Sigmoid colon (tissue), 7 donors: ENCODE results near the gene ZNF576. TPM values are rescaled to one million over a fixed set of nuclear protein-coding genes. Genes with fewer than 3 reads are reported as not detected.

ENCODE experiments used
- DNase-seq: peaks from one replicate; pipeline ENCODE4 v3.0.0-alpha.2; 2019
- H3K27ac ChIP-seq, 4 donors: fragments of 200-600 bp; sonication (generic); one replicate each; pipeline ENCODE4 v1.5.1; 2016 to 2019; ENCODE audit warnings: mild to moderate bottlenecking in 1 of 4
- H3K27me3 ChIP-seq, 3 donors: fragments of 200-600 bp; sonication (generic); one replicate each; pipeline ENCODE4 v1.5.1; 2019; ENCODE audit warnings: mild to moderate bottlenecking in 1 of 3
- H3K36me3 ChIP-seq, 4 donors: fragments of 200-600 bp; sonication (generic); one replicate each; pipeline ENCODE4 v1.5.1; 2016 to 2019
- H3K4me1 ChIP-seq, 4 donors: fragments of 200-600 bp; sonication (generic); one replicate each; pipeline ENCODE4 v1.5.1; 2017 to 2019
- H3K4me3 ChIP-seq, 4 donors: fragments of 200-600 bp; sonication (generic); one replicate each; pipeline ENCODE4 v1.5.1; 2017 to 2019; ENCODE audit warnings: mild to moderate bottlenecking in 2 of 4, moderate library complexity in 1 of 4
- H3K9me3 ChIP-seq, 4 donors: fragments of 200-600 bp in 3 of 4; sonication (generic) in 3 of 4; one replicate each; pipeline versions ENCODE4 v1.5.1 to v1.6.1; 2013 to 2019
- CTCF ChIP-seq, 4 experiments: fragments of 450-650 bp in 3 of 4; fragments of 200-600 bp in 1 of 4; IDR thresholded peaks; one replicate each; pipeline ENCODE4 v1.5.1; 2016 to 2019; ENCODE audit warnings: antibody characterized with exemption in 4 of 4, mild to moderate bottlenecking in 3 of 4, moderate library complexity in 2 of 4
- EP300 ChIP-seq, 4 donors: sonication (generic); formaldehyde crosslinking; IDR thresholded peaks; one replicate each; pipeline ENCODE4 v1.6.1; 2017; ENCODE audit warnings: antibody characterized with exemption in 4 of 4
- POLR2A ChIP-seq, 2 donors: fragments of 450-650 bp; IDR thresholded peaks; one replicate each; pipeline ENCODE4 v1.6.1; 2016; ENCODE audit warnings: antibody characterized with exemption in 2 of 2, mild to moderate bottlenecking in 2 of 2, moderate library complexity in 2 of 2
- POLR2AphosphoS5 ChIP-seq, 4 donors: sonication (generic); formaldehyde crosslinking; IDR thresholded peaks; one replicate each; pipeline ENCODE4 v1.6.1; 2017; ENCODE audit warnings: antibody characterized with exemption in 4 of 4
- WGBS, 2 donors: extraction: QIAGEN DNeasy Blood & Tissue Kit; methylation state at CpG; one replicate each; pipeline ENCODE4 v1.1.7; 2013; 5-methylcytosine and 5-hydroxymethylcytosine counted together
- intact Hi-C: fragments of 100-400 bp; cut with DNase I; formaldehyde crosslinking; loops from one replicate; pipeline ENCODE4 v1.15.1; 2023
- polyA plus RNA-seq, 3 donors: library from polyadenylated mRNA; stranded (reverse); fragments of 200-250 nt; gene quantifications; one replicate each; pipeline ENCODE4 v1.2.3, GENCODE V29; 2013
- total RNA-seq, 4 donors: library from RNA; depleted of rRNA; stranded (reverse); fragments of >200 nt; gene quantifications; one replicate each; pipeline ENCODE4 v1.1.0, GENCODE V29; 2016
- donor health status: healthy with polysubstance abuse.
- donor health status: Bipolar disorder and iron deficiency.
- donor health status: healthy.

ZNF576 gene
- total and polyA plus RNA-seq, 7 donors = 12.1 to 23.3 (median 16.1) TPM

GRCh38 chr19:43563816-43564457 is 32.5 kb upstream of the ZNF576 start:
- 89 to 92% methylated on average over 10 of the region's 10 CpGs for WGBS, 2 donors
- Histone ChIP-seq H3K9me3 (no peaks in the 10 kb centered on the region), H3K4me3 (no peak overlapping the region), H3K27me3 (no peaks in the 10 kb centered on the region), H3K27ac (peak overlapping the region in 3 of 4 donors; percentile 56 to 79 (median 74)), H3K4me1 (peaks cover 0 to 41% (median 21%) of the 10 kb centered on the region in 4 donors), H3K36me3 (peaks cover 0 to 22% (median 6%) of the 10 kb centered on the region in 4 donors)
- intact Hi-C loops = no loop called here
- TF ChIP-seq POLR2A (IDR thresholded peaks at IDR 0.05) (no peak), CTCF (IDR thresholded peaks at IDR 0.05) (no peak), POLR2AphosphoS5 (IDR thresholded peaks at IDR 0.05) (no peak), EP300 (IDR thresholded peaks at IDR 0.05) (no peak)
- no peak for DNase-seq

- intact Hi-C loops = no loop called here
- Histone ChIP-seq H3K4me3 (no peak overlapping the region), H3K4me1 (peaks cover 0 to 41% (median 21%) of the 10 kb centered on the region in 4 donors), H3K36me3 (peaks cover 0 to 18% (median 4%) of the 10 kb centered on the region in 4 donors), H3K27me3 (no peaks in the 10 kb centered on the region), H3K27ac (peak overlapping the region in 1 of 4 donors; percentile 18), H3K9me3 (no peaks in the 10 kb centered on the region)
- 60 to 83% methylated on average over 9 of the region's 9 CpGs for WGBS, 2 donors
- TF ChIP-seq POLR2AphosphoS5 (IDR thresholded peaks at IDR 0.05) (no peak), POLR2A (IDR thresholded peaks at IDR 0.05) (no peak), EP300 (IDR thresholded peaks at IDR 0.05) (no peak), CTCF (IDR thresholded peaks at IDR 0.05) (no peak)
- DNase-seq = no peak
Observed at GRCh38 chr19:43564800-43565199, 31.6 kb upstream of the ZNF576 start.

- no peak overlapping the region for H3K4me3 ChIP-seq
- intact Hi-C loops = loop anchor here (5.0 kb wide), 1 partner anchor 32 kb away; no protein-coding TSS in a partner anchor
- DNase-seq = no peak
- no peak for TF ChIP-seq CTCF (IDR thresholded peaks at IDR 0.05)
- no peak for TF ChIP-seq EP300 (IDR thresholded peaks at IDR 0.05)
- no peak for TF ChIP-seq POLR2AphosphoS5 (IDR thresholded peaks at IDR 0.05)
- TF ChIP-seq POLR2A (IDR thresholded peaks at IDR 0.05) = no peak
- H3K4me1 ChIP-seq = peaks cover 0 to 22% (median 12%) of the 10 kb centered on the region in 4 donors
- H3K27me3 ChIP-seq = no peaks in the 10 kb centered on the region
- 68 to 82% methylated on average over 5 of the region's 5 CpGs for WGBS, 2 donors
- H3K9me3 ChIP-seq = no peaks in the 10 kb centered on the region
- no peak overlapping the region for H3K27ac ChIP-seq
- H3K36me3 ChIP-seq = peaks cover 0 to 9% (median 0%) of the 10 kb centered on the region in 4 donors
Observed at GRCh38 chr19:43569657-43570056, 26.7 kb upstream of the ZNF576 start.

- Histone ChIP-seq H3K36me3 (peaks cover 0 to 9% (median 0%) of the 10 kb centered on the region in 4 donors), H3K4me1 (peaks cover 0 to 19% (median 14%) of the 10 kb centered on the region in 4 donors), H3K4me3 (no peak overlapping the region), H3K9me3 (no peaks in the 10 kb centered on the region), H3K27me3 (no peaks in the 10 kb centered on the region), H3K27ac (no peak overlapping the region)
- no peak for TF ChIP-seq CTCF (IDR thresholded peaks at IDR 0.05)
- TF ChIP-seq POLR2A (IDR thresholded peaks at IDR 0.05) = no peak
- TF ChIP-seq EP300 (IDR thresholded peaks at IDR 0.05) = no peak
- no peak for TF ChIP-seq POLR2AphosphoS5 (IDR thresholded peaks at IDR 0.05)
- no peak for DNase-seq
- intact Hi-C loops = loop anchor here (5.0 kb wide), 1 partner anchor 33 kb away; no protein-coding TSS in a partner anchor
- 84 to 87% methylated on average over 5 of the region's 5 CpGs for WGBS, 2 donors
Observed at GRCh38 chr19:43570174-43570791, 26.1 kb upstream of the ZNF576 start.
